Astrocyte (in vitro differentiated cells and primary cell): ENCODE results near the gene KCND2.

Experiments
- EZH2 ChIP-seq: IDR thresholded peaks from 2 replicates; pipeline ENCODE4 v1.6.1; 2012; ENCODE audit warnings: mild to moderate bottlenecking, low read length, inconsistent platforms; ENCODE audit not compliant: insufficient read depth
- TF ChIP-seq, protein P1 (sequence below): IDR thresholded peaks from 2 replicates; pipeline ENCODE4 v1.5.1; 2011; ENCODE audit warnings: low read depth, mild to moderate bottlenecking, inconsistent platforms, low read length, moderate library complexity; ENCODE audit not compliant: insufficient read depth

GRCh38 chr7:120504386-120504785 is 231.4 kb downstream of the KCND2 start:
- TF ChIP-seq EZH2 = no peak
- TF ChIP-seq, protein P1, sequence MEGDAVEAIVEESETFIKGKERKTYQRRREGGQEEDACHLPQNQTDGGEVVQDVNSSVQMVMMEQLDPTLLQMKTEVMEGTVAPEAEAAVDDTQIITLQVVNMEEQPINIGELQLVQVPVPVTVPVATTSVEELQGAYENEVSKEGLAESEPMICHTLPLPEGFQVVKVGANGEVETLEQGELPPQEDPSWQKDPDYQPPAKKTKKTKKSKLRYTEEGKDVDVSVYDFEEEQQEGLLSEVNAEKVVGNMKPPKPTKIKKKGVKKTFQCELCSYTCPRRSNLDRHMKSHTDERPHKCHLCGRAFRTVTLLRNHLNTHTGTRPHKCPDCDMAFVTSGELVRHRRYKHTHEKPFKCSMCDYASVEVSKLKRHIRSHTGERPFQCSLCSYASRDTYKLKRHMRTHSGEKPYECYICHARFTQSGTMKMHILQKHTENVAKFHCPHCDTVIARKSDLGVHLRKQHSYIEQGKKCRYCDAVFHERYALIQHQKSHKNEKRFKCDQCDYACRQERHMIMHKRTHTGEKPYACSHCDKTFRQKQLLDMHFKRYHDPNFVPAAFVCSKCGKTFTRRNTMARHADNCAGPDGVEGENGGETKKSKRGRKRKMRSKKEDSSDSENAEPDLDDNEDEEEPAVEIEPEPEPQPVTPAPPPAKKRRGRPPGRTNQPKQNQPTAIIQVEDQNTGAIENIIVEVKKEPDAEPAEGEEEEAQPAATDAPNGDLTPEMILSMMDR = no peak
